A673 (cell line): Measurements from ENCODE around the gene EPB41. TPM values are rescaled to one million over a fixed set of nuclear protein-coding genes. Genes with fewer than 3 reads are reported as not detected.

ENCODE experiments used
- BruUV-seq: library from RNA; stranded (reverse); fragments of 400-500 nt; replicated peaks from 2 replicates; lab custom pipeline; 2021; lab: Mats Ljungman, UMichigan
- CTCF ChIA-PET: fragments of 300-600 bp; sonication (Branson Sonifier 250); formaldehyde crosslinking; loops from one replicate; lab custom pipeline; 2022; ENCODE audit warnings: antibody characterized with exemption; lab: Charles Lee
- POLR2A ChIA-PET: fragments of 300-600 bp; sonication (Branson Sonifier 250); formaldehyde crosslinking; loops from one replicate; lab custom pipeline; 2022; ENCODE audit warnings: antibody characterized with exemption; ENCODE audit not compliant: low non-redundant PET; lab: Charles Lee
- DNase-seq: peaks from one replicate; pipeline ENCODE4 v3.0.0-alpha.2; 2015; ENCODE audit warnings: low spot score
- H3K27ac ChIP-seq: fragments of 200-600 bp; sonication (generic); 2 replicates; pipeline ENCODE4 v1.5.1; 2016; ENCODE audit warnings: mixed run types, low read depth, mild to moderate bottlenecking, mixed read lengths, antibody characterized with exemption, low read length; ENCODE audit not compliant: poor library complexity, severe bottlenecking
- H3K27me3 ChIP-seq: fragments of 200-600 bp; sonication (generic); replicated peaks from 2 replicates; pipeline ENCODE4 v1.6.1; 2017; ENCODE audit warnings: mixed run types, low read depth, mild to moderate bottlenecking, mixed read lengths, antibody characterized with exemption, low read length; ENCODE audit not compliant: insufficient read depth, poor library complexity
- H3K36me3 ChIP-seq: fragments of 200-600 bp; sonication (generic); 2 replicates; pipeline ENCODE4 v1.6.1; 2016; ENCODE audit warnings: mixed run types, mild to moderate bottlenecking, mixed read lengths, antibody characterized with exemption, low read length; ENCODE audit not compliant: insufficient read depth, poor library complexity, severe bottlenecking
- H3K4me1 ChIP-seq: fragments of 200-600 bp; sonication (generic); 2 replicates; pipeline ENCODE4 v1.6.1; 2017; ENCODE audit warnings: mixed run types, mild to moderate bottlenecking, mixed read lengths, antibody characterized with exemption, low read length; ENCODE audit not compliant: insufficient read depth, poor library complexity, severe bottlenecking
- H3K4me3 ChIP-seq: fragments of 200-600 bp; sonication (generic); 2 replicates; pipeline ENCODE4 v1.5.1; 2016; ENCODE audit warnings: low read depth, mixed run types, mild to moderate bottlenecking, mixed read lengths, low read length; ENCODE audit not compliant: poor library complexity, severe bottlenecking
- H3K9me3 ChIP-seq: fragments of 200-600 bp; sonication (generic); 2 replicates; pipeline ENCODE4 v1.6.1; 2016; ENCODE audit warnings: mixed run types, low read depth, mild to moderate bottlenecking, mixed read lengths, antibody characterized with exemption, low read length; ENCODE audit not compliant: poor library complexity, severe bottlenecking
- EZH2 ChIP-seq: fragments of 200-600 bp; sonication (generic); IDR thresholded peaks from 2 replicates; pipeline ENCODE4 v1.6.1; 2017; ENCODE audit warnings: borderline replicate concordance, low read depth, mild to moderate bottlenecking, mixed read lengths, antibody characterized with exemption, low read length; ENCODE audit not compliant: poor library complexity, severe bottlenecking
- intact Hi-C: fragments of 100-400 bp; cut with micrococcal nuclease; formaldehyde crosslinking; loops from one replicate; pipeline ENCODE4 v1.10.0; 2022; ENCODE audit not compliant: unreplicated experiment
- total RNA-seq: library from RNA; stranded (reverse); gene quantifications from 2 replicates; pipeline ENCODE4 v1.2.3, GENCODE V29; 2021
- TF ChIP-seq, protein P1 (sequence below): fragments of 300-800, 200-600 bp; sonication (generic); conservative IDR thresholded peaks from 2 replicates; pipeline ENCODE4 v1.5.1; 2017; ENCODE audit warnings: low read depth, mild to moderate bottlenecking, antibody characterized with exemption, low read length, moderate library complexity, mixed read lengths

The EPB41 gene
- total RNA-seq, 1 experiment from 2014 or later, result 337 TPM

- Histone ChIP-seq H3K4me3 (peak overlapping the region; percentile 98), H3K27me3 (no peaks in the 10 kb centered on the region), H3K4me1 (peaks cover 60% of the 10 kb centered on the region), H3K36me3 (peaks cover 2% of the 10 kb centered on the region), H3K27ac (peak overlapping the region; percentile 32), H3K9me3 (no peaks in the 10 kb centered on the region)
- DNase-seq, result no peak
- intact Hi-C loops, result loop anchor here (5.0 kb wide), 1 partner anchor 98 kb away; no protein-coding TSS in a partner anchor
- BruUV-seq, result no TSS peak
- ChIA-PET POLR2A (no interaction called here), CTCF (interaction anchor here (1.6 kb wide), 1 partner anchor 145 kb away, joined by 4 read pairs; no protein-coding TSS in a partner anchor)
- TF ChIP-seq, protein P1, sequence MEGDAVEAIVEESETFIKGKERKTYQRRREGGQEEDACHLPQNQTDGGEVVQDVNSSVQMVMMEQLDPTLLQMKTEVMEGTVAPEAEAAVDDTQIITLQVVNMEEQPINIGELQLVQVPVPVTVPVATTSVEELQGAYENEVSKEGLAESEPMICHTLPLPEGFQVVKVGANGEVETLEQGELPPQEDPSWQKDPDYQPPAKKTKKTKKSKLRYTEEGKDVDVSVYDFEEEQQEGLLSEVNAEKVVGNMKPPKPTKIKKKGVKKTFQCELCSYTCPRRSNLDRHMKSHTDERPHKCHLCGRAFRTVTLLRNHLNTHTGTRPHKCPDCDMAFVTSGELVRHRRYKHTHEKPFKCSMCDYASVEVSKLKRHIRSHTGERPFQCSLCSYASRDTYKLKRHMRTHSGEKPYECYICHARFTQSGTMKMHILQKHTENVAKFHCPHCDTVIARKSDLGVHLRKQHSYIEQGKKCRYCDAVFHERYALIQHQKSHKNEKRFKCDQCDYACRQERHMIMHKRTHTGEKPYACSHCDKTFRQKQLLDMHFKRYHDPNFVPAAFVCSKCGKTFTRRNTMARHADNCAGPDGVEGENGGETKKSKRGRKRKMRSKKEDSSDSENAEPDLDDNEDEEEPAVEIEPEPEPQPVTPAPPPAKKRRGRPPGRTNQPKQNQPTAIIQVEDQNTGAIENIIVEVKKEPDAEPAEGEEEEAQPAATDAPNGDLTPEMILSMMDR, result no peak
- no peak for TF ChIP-seq EZH2
Observed at GRCh38 chr1:28888915-28889314, 25.5 kb upstream of the EPB41 start.

DNA sequence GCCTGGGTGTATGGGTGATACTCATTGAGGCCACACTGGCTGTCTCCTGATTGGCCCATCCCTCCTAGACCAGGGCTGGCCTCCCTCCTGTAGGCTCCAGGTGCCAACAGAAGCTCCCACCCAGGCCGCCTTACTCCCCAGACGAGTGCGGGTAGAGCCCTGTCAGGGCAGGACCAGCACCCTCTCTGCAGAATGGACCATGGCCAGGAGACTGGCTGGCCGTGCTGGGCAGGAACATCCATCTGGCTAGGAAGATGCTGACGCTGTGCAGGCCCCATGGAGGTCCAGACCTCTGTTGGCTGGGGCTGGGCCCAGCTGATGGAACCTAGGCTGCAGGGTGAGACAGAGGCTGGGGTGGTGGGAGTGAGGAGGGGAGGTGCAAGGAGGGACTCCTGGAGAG, 25.0 kb upstream of the EPB41 start:
- CTCF ChIA-PET, result no interaction called here
- TF ChIP-seq, protein P1, result no peak
- no peak for TF ChIP-seq EZH2
- POLR2A ChIA-PET, result no interaction called here
- Histone ChIP-seq H3K9me3 (no peaks in the 10 kb centered on the region), H3K4me3 (peak overlapping the region; percentile 98), H3K4me1 (peaks cover 60% of the 10 kb centered on the region), H3K36me3 (peaks cover 7% of the 10 kb centered on the region), H3K27me3 (no peaks in the 10 kb centered on the region), H3K27ac (peak overlapping the region; percentile 32)
- BruUV-seq, result no TSS peak
- DNase-seq, result no peak
- intact Hi-C loops, result loop anchor here (5.0 kb wide), 1 partner anchor 98 kb away; no protein-coding TSS in a partner anchor

- no peaks in the 10 kb centered on the region for H3K27me3 ChIP-seq
- BruUV-seq, result TSS peak; percentile 4
- no peak for DNase-seq
- POLR2A ChIA-PET, result no interaction called here
- no peaks in the 10 kb centered on the region for H3K9me3 ChIP-seq
- no peak overlapping the region for H3K4me3 ChIP-seq
- TF ChIP-seq, protein P1, result no peak
- no peak for TF ChIP-seq EZH2
- CTCF ChIA-PET, result no interaction called here
- intact Hi-C loops, result no loop called here
- peaks cover 17% of the 10 kb centered on the region for H3K36me3 ChIP-seq
- peak overlapping the region; percentile 44 for H3K27ac ChIP-seq
- peaks cover 57% of the 10 kb centered on the region for H3K4me1 ChIP-seq
Observed at GRCh38 chr1:28890435-28890834, 23.9 kb upstream of the EPB41 start.
